Endothelial cell (in vitro differentiated cells): Measurements from ENCODE around the gene ZFAND3. TPM values are rescaled to one million over a fixed set of nuclear protein-coding genes. Genes with fewer than 3 reads are reported as not detected.
"Not testable (repeated sequence)": the region's sequence is repeated elsewhere in the genome, so short reads cannot be mapped to it uniquely, and the experiment has no call there.

Experiments used
- DNase-seq: peaks from one replicate; pipeline ENCODE4 v3.0.0; 2021; ENCODE audit warnings: low spot score
- H3K27ac Mint-ChIP-seq: one replicate; pipeline ENCODE4 v1.8.0; 2021; ENCODE audit warnings: mixed read lengths, inconsistent platforms; ENCODE audit not compliant: unreplicated experiment
- H3K27me3 Mint-ChIP-seq: one replicate; pipeline ENCODE4 v1.8.0; 2021; ENCODE audit warnings: mild to moderate bottlenecking, moderate library complexity, mixed read lengths, inconsistent platforms; ENCODE audit not compliant: unreplicated experiment
- H3K36me3 Mint-ChIP-seq: one replicate; pipeline ENCODE4 v1.8.0; 2021; ENCODE audit warnings: mild to moderate bottlenecking, low read depth, mixed read lengths, inconsistent platforms; ENCODE audit not compliant: unreplicated experiment
- H3K4me1 Mint-ChIP-seq: one replicate; pipeline ENCODE4 v1.8.0; 2021; ENCODE audit warnings: mild to moderate bottlenecking, mixed read lengths, inconsistent platforms; ENCODE audit not compliant: unreplicated experiment
- H3K4me3 Mint-ChIP-seq: one replicate; pipeline ENCODE4 v1.8.0; 2021; ENCODE audit warnings: mild to moderate bottlenecking, mixed read lengths, inconsistent platforms; ENCODE audit not compliant: unreplicated experiment
- H3K9me3 Mint-ChIP-seq: one replicate; pipeline ENCODE4 v1.8.0; 2021; ENCODE audit warnings: mixed read lengths, inconsistent platforms; ENCODE audit not compliant: unreplicated experiment
- total RNA-seq: library from RNA; stranded (reverse); fragmentation: NEBNext Ultra II Directional; extraction: Animal tissue kit (Norgen Biotek cat#: 25700); gene quantifications from one replicate; pipeline ENCODE4 v1.2.1, GENCODE V29; 2021; ENCODE audit not compliant: unreplicated experiment
- TF ChIP-seq, protein P1 (sequence below): fragments of 200-600 bp; sonication (generic); IDR thresholded peaks from one replicate; pipeline ENCODE4 v1.5.0; 2021; ENCODE audit warnings: antibody characterized with exemption; ENCODE audit not compliant: unreplicated experiment

The ZFAND3 gene
- total RNA-seq, 1 donor from 2014 or later, result 96.3 TPM

DNA sequence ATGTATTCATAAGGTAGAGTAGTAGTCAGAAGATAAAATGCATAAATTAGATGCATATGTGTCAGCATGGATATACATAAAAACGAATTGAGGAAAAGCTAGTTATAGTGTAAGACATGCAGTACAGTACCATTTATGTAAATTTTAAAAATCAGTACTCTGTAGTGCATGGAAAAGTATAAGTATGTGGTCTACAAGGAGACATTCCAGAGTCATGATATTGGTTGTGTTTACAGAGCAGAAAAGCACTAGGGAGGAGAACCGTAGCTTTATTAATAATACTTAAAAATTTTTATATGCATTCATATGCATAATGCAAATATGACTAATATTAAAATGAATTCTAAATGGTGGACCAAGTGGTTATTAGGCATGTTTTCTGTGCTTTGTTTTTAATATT is 220.0 kb downstream of the ZFAND3 start:
- DNase-seq, result no peak
- Mint-ChIP-seq H3K9me3 (no peaks in the 10 kb centered on the region), H3K27ac (no peak overlapping the region), H3K27me3 (peaks cover 2% of the 10 kb centered on the region), H3K36me3 (no peaks in the 10 kb centered on the region), H3K4me3 (no peak overlapping the region), H3K4me1 (peaks cover 4% of the 10 kb centered on the region)
- TF ChIP-seq, protein P1, sequence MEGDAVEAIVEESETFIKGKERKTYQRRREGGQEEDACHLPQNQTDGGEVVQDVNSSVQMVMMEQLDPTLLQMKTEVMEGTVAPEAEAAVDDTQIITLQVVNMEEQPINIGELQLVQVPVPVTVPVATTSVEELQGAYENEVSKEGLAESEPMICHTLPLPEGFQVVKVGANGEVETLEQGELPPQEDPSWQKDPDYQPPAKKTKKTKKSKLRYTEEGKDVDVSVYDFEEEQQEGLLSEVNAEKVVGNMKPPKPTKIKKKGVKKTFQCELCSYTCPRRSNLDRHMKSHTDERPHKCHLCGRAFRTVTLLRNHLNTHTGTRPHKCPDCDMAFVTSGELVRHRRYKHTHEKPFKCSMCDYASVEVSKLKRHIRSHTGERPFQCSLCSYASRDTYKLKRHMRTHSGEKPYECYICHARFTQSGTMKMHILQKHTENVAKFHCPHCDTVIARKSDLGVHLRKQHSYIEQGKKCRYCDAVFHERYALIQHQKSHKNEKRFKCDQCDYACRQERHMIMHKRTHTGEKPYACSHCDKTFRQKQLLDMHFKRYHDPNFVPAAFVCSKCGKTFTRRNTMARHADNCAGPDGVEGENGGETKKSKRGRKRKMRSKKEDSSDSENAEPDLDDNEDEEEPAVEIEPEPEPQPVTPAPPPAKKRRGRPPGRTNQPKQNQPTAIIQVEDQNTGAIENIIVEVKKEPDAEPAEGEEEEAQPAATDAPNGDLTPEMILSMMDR, result no peak

DNA sequence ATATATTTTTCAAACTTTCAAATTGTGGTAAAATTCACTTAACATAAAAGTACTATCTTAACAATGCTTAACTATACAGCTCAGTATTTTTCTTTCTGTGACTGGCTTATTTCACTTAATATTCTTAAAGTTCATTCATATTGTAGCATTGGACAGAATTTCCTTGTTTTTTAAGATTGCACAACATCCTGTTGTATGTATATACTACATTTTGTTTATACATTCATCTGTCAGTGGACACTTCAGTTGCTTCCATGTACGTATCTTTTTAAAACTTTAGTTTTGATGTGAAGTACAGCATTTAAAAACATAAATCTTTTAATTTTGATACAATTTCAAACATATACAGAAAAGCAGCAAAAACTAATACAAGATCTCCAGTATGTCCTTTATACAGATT is 220.7 kb downstream of the ZFAND3 start:
- H3K27ac Mint-ChIP-seq, result no peak overlapping the region
- H3K27me3 Mint-ChIP-seq, result peaks cover 2% of the 10 kb centered on the region
- H3K9me3 Mint-ChIP-seq, result no peaks in the 10 kb centered on the region
- no peak for DNase-seq
- no peaks in the 10 kb centered on the region for H3K4me1 Mint-ChIP-seq
- no peak overlapping the region for H3K4me3 Mint-ChIP-seq
- TF ChIP-seq, protein P1, result no peak
- H3K36me3 Mint-ChIP-seq, result no peaks in the 10 kb centered on the region

DNA sequence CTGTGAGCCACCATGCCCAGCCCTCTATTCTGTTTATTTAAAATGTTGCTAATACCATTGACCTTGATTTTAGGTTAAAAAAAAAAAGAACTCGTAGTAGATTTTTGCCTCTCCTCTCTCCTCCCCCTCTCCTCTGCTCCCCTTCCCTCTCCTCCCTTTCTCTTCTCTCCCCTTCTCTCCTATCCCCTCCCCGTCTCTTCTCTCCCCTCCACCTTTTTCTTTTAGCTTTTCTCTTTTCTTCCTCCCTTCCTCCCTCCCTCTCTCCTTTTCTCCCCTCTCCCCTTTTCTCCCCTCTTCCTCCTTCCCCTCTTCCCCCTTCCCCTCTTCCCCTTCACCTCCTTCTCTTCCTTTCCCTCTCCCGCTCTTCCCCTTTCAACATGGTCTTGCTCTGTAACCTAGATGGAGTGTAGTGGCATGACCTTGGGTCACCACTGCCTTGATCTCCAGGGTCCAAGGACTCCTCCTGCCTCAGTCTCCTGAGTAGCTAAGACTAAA is 223.8 kb downstream of the ZFAND3 start:
- H3K27ac Mint-ChIP-seq, result no peak overlapping the region

DNA sequence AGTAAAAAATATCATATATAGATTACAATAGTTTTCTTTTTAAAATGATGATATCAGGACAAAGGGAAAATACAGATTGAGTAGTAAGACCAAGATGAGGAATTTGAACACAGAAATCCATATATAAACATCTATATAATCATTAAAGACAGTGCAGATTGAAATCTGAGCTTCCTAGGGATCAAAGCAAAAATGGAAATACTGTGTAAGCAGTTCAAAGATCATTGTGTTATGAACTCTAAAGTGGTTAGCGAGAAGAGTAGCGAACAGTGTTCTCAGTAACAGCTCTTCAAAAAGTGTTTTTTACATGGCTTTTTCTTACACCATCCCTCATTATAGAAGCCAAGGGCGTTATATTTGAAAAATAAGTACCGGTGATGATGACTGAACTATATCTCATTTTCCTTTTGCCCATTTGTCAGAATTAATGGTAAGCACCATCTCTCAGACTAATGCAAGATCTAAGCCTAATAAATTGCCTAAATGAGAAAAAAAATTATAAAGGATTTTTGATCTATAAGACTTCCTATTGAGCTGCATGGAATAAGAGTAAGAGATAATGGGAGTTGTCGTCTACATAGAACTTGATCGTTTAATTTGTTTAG is 226.3 kb downstream of the ZFAND3 start:
- no peaks in the 10 kb centered on the region for H3K36me3 Mint-ChIP-seq

More for the DNA sequence above, 223.8 kb downstream of the ZFAND3 start:
- H3K4me1 Mint-ChIP-seq, result no peaks in the 10 kb centered on the region
- H3K9me3 Mint-ChIP-seq, result no peaks in the 10 kb centered on the region
- DNase-seq, result no peak
- H3K4me3 Mint-ChIP-seq, result no peak overlapping the region
- peaks cover 2% of the 10 kb centered on the region for H3K27me3 Mint-ChIP-seq
- H3K36me3 Mint-ChIP-seq, result no peaks in the 10 kb centered on the region
- TF ChIP-seq, protein P1, result no peak

DNA sequence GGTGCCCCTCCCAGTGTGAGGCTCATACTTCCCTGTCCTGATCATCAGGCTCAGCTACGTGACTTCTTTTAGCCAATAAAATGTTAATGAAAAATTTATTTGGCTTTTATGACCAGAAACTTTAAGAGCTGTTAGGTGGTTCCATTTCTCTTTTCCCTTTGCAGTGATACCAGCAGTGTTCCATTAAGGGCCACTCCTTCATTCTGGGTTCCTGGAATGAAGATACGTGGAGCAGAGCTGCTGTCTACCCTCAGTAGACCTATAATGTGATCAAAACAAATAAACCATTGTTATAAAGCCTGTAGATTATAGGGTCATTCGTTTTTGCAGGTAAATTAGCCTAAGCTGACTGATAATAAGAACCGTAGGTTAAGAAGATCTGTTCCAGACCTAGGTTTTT is 228.0 kb downstream of the ZFAND3 start:
- no peak for DNase-seq
- Mint-ChIP-seq H3K4me3 (no peak overlapping the region), H3K4me1 (no peaks in the 10 kb centered on the region), H3K27ac (no peak overlapping the region), H3K36me3 (no peaks in the 10 kb centered on the region), H3K27me3 (peaks cover 3% of the 10 kb centered on the region), H3K9me3 (no peaks in the 10 kb centered on the region)
- TF ChIP-seq, protein P1, result no peak

More for the DNA sequence above, 226.3 kb downstream of the ZFAND3 start:
- DNase-seq, result no peak
- Mint-ChIP-seq H3K4me1 (no peaks in the 10 kb centered on the region), H3K27ac (no peak overlapping the region), H3K27me3 (peaks cover 3% of the 10 kb centered on the region), H3K4me3 (no peak overlapping the region), H3K9me3 (no peaks in the 10 kb centered on the region)
- TF ChIP-seq, protein P1, result no peak

DNA sequence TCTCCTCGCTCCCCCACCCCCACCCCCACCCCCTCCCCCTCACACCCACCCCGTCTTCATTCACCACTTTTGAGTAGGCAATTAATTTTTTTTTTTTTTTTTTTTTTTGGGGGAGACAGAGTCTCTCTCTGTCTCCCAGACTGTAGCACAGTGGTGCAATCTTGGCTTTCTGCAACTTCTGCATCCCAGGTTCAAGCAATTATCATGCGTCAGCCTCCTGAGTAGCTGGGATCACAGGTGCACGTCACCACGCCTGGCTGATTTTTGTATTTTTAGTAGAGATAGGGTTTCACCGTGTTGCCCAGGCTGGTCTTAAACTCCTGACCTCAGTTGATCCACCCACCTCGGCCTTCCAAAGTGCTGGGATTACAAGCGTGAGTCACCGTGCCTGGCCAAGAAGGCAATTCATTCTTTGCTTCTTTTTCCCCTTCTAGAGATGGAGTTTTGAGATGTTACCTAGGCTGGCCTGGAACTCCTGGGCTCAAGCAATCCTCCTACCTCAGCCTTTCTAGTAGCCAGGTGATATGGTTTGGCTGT is 230.4 kb downstream of the ZFAND3 start:
- not testable (repeated sequence) for H3K27ac Mint-ChIP-seq, H3K27me3 Mint-ChIP-seq, H3K9me3 Mint-ChIP-seq, H3K4me3 Mint-ChIP-seq, DNase-seq, H3K4me1 Mint-ChIP-seq, H3K36me3 Mint-ChIP-seq
